ENCODE measurements around the gene EXD3.

DNA sequence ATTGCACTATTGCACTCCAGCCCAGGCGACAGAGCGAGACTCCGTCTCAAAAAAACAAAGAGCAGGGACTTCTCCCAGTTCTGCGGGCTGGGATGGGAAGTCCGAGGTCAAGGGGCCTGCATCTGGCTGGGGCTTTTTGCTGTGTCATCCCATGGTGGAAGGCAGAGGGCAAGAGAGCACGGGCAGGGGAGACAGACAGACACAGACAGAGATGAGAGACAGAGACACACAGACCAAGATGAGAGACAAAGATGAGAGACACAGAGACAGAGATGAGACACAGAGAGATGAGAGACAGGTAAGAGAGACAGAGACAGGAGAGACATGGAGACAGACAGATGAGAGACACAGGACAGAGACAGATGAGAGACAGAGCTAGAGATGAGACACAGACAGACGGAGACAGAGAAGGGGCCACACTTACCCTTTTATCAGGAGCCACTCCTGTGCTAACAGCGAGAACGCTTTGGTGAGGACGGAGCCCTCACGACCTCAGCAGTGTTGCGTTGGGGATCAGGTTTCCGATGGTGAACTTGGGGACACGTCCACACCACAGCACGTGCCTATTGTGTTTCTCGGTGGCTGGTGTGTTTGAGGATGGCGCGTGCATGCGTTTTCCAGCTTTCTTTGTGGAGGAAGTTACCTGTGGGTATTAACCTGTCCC lies 154.3 kb downstream of the EXD3 start:
- TF ChIP-seq, protein P1, sequence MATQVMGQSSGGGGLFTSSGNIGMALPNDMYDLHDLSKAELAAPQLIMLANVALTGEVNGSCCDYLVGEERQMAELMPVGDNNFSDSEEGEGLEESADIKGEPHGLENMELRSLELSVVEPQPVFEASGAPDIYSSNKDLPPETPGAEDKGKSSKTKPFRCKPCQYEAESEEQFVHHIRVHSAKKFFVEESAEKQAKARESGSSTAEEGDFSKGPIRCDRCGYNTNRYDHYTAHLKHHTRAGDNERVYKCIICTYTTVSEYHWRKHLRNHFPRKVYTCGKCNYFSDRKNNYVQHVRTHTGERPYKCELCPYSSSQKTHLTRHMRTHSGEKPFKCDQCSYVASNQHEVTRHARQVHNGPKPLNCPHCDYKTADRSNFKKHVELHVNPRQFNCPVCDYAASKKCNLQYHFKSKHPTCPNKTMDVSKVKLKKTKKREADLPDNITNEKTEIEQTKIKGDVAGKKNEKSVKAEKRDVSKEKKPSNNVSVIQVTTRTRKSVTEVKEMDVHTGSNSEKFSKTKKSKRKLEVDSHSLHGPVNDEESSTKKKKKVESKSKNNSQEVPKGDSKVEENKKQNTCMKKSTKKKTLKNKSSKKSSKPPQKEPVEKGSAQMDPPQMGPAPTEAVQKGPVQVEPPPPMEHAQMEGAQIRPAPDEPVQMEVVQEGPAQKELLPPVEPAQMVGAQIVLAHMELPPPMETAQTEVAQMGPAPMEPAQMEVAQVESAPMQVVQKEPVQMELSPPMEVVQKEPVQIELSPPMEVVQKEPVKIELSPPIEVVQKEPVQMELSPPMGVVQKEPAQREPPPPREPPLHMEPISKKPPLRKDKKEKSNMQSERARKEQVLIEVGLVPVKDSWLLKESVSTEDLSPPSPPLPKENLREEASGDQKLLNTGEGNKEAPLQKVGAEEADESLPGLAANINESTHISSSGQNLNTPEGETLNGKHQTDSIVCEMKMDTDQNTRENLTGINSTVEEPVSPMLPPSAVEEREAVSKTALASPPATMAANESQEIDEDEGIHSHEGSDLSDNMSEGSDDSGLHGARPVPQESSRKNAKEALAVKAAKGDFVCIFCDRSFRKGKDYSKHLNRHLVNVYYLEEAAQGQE (IDR thresholded peaks at IDR 0.05; ENCODE audit: insufficient replicate concordance, low read depth): no peak
- no peak for TF ChIP-seq GABPA (IDR thresholded peaks at IDR 0.05; ENCODE audit: low read depth)
- TF ChIP-seq, protein P2, sequence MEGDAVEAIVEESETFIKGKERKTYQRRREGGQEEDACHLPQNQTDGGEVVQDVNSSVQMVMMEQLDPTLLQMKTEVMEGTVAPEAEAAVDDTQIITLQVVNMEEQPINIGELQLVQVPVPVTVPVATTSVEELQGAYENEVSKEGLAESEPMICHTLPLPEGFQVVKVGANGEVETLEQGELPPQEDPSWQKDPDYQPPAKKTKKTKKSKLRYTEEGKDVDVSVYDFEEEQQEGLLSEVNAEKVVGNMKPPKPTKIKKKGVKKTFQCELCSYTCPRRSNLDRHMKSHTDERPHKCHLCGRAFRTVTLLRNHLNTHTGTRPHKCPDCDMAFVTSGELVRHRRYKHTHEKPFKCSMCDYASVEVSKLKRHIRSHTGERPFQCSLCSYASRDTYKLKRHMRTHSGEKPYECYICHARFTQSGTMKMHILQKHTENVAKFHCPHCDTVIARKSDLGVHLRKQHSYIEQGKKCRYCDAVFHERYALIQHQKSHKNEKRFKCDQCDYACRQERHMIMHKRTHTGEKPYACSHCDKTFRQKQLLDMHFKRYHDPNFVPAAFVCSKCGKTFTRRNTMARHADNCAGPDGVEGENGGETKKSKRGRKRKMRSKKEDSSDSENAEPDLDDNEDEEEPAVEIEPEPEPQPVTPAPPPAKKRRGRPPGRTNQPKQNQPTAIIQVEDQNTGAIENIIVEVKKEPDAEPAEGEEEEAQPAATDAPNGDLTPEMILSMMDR (IDR thresholded peaks at IDR 0.05; ENCODE audit: insufficient read depth, low read length): no peak
- no peak for TF ChIP-seq POLR2AphosphoS5 (IDR thresholded peaks at IDR 0.05; ENCODE audit: low read depth)

Measured in HL-60 (cell line).